AG04449 (cell line): ENCODE data around the gene TRAK1.

Source experiments
- CTCF ChIA-PET: fragments of 350-600 bp; formaldehyde crosslinking; extraction: SDS; loops from one replicate; lab custom pipeline; 2021; ENCODE audit warnings: antibody characterized with exemption; lab: Yijun Ruan, JAX
- POLR2A ChIA-PET: fragments of 400-600, 350-600 bp; formaldehyde crosslinking; extraction: SDS; loops from one replicate; lab custom pipeline; 2020; ENCODE audit warnings: antibody characterized with exemption, inconsistent platforms; lab: Yijun Ruan, JAX
- DNase-seq: peaks from one replicate; pipeline ENCODE4 v3.0.0-alpha.2; 2010; ENCODE audit warnings: low read depth, low spot score
- H3K4me3 ChIP-seq: 2 replicates; pipeline ENCODE4 v1.5.1; 2011; ENCODE audit warnings: low read depth, mild to moderate bottlenecking, control low read depth, low read length
- CTCF ChIP-seq: IDR thresholded peaks from one replicate; pipeline ENCODE4 v1.5.1; 2011; ENCODE audit warnings: mild to moderate bottlenecking, moderate library complexity, low read length, control low read depth, inconsistent platforms; ENCODE audit not compliant: insufficient read depth; ENCODE audit errors: missing control alignments

The TRAK1 gene

GRCh38 chr3:42123012-42123581, 31.9 kb downstream of the TRAK1 start:
- ChIA-PET POLR2A (no interaction called here), CTCF (interaction anchor here (1.1 kb wide), 1 partner anchor 68 kb away, joined by 9 read pairs; no protein-coding TSS in a partner anchor)
- H3K4me3 ChIP-seq = no peak overlapping the region
- no peak for DNase-seq
- TF ChIP-seq CTCF = no peak

- no peak for TF ChIP-seq CTCF
- DNase-seq = no peak
- ChIA-PET CTCF (interaction anchor here (1.0 to 1.1 kb wide), 2 partner anchors 24 to 104 kb away, joined by 3 to 5 read pairs; no protein-coding TSS in a partner anchor), POLR2A (no interaction called here)
- H3K4me3 ChIP-seq = no peak overlapping the region
These were observed 32.9 kb downstream of the TRAK1 start for GRCh38 chr3:42123824-42124658.

- CTCF ChIA-PET = interaction anchor here (1.0 to 5.0 kb wide), 5 partner anchors 9 to 64 kb away, joined by 3 to 14 read pairs (median 4); no protein-coding TSS in a partner anchor
- POLR2A ChIA-PET = no interaction called here
- TF ChIP-seq CTCF = no peak
- no peak for DNase-seq
- no peak overlapping the region for H3K4me3 ChIP-seq
These were observed 36.1 kb downstream of the TRAK1 start for GRCh38 chr3:42127226-42127625.

- CTCF ChIA-PET = interaction anchor here (0.7 to 5.0 kb wide), 5 partner anchors 9 to 65 kb away, joined by 3 to 14 read pairs (median 3); no protein-coding TSS in a partner anchor
- no peak for DNase-seq
These were observed 37.4 kb downstream of the TRAK1 start for GRCh38 chr3:42128526-42128925.

GRCh38 chr3:42129014-42129953, 38.1 kb downstream of the TRAK1 start:
- TF ChIP-seq CTCF = no peak
- no peak for DNase-seq
- ChIA-PET POLR2A (no interaction called here), CTCF (interaction anchor here (0.6 to 5.0 kb wide), 7 partner anchors 10 to 223 kb away, joined by 3 to 14 read pairs (median 4); no protein-coding TSS in a partner anchor)
- H3K4me3 ChIP-seq = no peak overlapping the region

More at GRCh38 chr3:42128526-42128925, 37.4 kb downstream of the TRAK1 start:
- TF ChIP-seq CTCF = no peak
- POLR2A ChIA-PET = no interaction called here
- no peak overlapping the region for H3K4me3 ChIP-seq
